ENCODE results near the gene ASMTL.
A peak's percentile ranks its signal among the peaks of the same experiment; 100 is the strongest.
"Not testable (repeated sequence)": the region's sequence is repeated elsewhere in the genome, so short reads cannot be mapped to it uniquely, and the experiment has no call there.

ASMTL gene

DNA sequence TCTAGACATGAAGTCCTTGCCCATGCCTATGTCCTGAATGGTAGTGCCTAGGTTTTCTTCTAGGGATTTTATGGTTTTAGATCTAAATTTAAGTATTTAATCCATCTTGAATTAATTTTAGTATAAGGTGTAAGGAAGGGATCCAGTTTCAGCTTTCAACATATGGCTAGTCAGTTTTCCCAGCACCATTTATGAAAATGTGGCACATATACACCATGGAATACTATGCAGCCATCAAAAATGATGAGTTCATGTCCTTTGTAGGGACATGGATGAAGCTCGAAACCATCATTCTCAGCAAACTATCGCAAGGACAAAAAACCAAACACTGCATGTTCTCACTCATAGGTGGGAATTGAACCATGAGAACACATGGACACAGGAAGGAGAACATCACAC is 29.8 kb upstream of the ASMTL start:
- DNase-seq (ENCODE audit: low read depth), result not testable (repeated sequence)

DNA sequence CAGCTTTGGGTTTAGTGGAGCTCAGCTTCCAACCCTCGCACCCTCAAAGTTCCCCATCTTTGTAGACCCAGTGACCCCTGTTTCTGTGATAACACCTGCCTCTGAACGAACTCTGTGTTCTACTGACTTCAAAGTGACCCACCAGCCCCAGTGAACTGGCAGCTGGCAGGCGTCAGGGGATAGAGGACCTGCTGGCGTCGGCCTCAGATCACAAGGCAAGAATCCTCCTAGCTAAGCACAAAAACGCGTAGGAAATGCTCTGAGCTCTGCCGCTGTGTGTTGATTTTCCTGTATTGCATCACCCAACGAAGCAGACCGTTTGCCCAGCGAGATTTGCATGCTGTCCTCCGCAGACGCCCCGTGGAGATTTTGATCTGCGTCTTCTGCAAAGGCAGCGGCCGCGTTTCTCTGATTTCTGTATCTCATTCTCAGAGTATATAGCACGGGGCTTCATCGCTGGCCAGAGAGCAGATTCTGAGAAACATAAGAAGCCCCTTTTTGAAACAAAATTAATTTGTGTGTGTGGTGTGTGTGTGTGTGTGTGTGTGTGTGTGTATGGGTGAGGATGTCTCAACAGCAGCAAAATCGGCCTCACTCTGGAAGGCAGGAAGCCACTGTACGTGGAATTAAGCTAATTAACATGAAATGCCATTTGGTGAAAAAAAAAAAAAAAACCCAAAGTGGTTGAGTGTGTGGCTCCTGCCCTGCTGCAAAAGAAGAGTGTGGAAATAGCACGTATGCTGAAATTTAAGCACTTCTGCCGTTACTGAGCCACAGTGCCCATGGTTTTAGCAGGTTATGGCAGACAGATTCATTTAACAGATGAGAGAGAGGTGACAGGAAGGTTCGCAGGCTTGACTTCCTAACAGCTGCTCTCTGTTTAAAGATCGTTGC is 29.2 kb upstream of the ASMTL start:
- DNase-seq (ENCODE audit: low read depth), result peak; percentile 46

DNA sequence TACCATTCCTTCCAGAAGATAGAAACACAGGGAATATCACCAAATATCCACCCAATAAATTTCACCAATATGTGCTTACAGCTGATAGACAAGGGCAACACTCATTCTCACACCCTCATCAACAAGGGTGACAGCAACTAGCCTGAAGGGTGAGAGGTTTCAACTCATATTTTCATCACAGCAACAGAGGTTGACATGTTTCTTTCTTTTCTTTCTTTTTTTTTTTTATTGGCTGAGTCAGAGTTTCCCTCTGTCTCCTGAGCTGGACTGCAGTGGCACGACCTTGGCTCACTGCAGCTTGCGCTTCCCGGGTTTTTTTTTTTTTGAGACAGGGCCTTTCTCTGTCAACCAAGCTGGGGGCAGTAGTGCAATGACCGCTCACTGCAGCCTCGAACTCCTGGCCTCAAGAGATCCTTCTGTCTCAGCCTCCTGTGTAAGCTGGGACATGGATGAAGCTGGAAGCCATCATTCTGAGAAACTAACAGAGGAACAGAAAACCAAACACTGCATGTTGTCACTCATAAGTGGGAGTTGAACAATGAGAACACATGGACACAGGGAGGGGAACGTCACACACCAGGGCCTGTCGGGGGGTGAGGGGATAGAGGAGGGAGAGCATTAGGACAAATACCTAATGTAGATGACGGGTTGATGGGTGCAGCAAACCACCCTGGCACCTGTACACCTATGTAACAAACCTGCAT is 27.5 kb upstream of the ASMTL start:
- no peak for DNase-seq (ENCODE audit: low read depth)

DNA sequence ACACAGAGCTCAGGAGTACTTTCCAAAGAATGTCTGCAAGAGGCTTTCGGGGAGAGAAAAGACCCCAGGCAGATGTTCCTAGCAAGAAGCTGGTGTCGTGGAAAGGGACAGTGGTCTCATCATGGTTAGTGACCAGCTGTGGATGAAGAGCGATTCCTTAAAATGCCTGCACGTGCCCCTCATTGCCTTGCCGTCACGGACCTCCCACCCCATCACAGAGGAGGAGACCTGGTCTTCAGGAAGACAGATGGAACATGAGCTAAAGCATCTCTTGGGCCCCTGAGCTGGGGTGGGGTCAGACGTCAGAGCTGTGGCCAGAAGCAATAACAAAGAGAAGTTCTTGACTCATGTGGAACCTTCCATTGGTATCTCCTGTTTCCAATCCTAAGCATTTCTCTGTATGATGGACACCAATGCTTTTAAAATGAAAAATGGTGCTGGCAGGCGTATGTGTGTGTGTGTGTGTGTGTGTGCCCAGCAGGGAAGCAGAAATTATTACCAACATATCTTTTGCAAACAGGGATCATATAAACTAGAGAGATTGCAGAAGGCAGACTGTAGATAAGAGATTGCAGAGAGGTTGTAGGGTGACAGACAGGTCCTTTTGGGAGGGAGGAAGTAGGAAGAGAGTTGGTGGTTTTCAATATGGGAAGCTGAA is 25.2 kb upstream of the ASMTL start:
- DNase-seq (ENCODE audit: low read depth), result no peak

DNA sequence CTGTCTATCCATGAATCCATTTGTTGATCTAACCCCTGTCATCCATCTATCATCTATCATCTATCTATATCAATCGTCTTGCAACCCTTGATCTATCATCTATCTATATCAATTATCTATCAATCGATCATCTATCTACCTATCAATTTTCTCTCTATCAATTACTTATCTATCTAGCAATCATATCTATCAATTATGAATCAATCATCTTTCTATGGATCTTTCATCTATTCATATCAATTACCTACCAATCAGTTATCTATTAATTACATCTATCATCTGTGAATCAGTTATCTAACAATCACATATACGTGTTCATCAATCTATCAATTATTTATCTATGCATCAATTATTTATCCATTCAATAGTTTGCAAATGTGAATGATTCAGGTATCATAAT is 24.5 kb upstream of the ASMTL start:
- DNase-seq (ENCODE audit: low read depth), result no peak

DNA sequence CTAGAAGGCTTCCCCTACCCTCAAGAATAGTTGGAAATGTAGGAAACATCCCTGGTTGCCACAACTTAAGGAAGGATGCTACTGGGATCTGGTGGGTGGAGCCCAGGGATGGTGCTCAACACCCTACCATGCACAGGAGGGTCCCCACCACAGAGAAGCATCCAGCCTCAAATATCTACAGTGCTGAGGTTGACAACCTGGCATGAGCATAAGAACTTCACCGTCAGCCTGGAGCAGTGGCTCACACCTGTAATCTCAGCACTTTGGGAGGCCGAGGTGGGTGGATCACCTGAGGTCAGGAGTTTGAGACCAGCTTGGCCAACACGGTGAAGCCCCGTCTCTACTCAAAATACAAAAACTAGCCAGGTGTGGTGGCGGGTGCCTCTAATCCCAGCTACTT is 24.0 kb upstream of the ASMTL start:
- DNase-seq (ENCODE audit: low read depth), result no peak

DNA sequence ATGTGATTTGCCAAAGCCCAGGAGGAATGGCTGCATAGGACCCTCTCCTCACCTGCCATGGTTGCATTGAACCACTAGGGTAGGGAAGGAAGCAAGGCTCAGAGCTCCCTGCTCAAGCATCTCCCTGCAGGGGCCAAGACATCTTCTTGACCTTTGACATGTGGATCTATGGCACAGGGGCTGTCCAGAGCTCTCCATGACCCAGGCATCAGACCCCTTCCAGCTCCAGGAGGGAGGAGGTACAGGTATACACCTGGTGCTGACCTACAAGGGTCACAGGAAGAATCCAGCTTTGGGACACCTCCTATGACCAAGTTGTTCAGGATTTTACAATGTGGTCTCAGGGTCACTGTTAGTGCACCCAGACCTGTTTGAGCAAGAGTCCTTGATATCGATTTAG is 23.2 kb upstream of the ASMTL start:
- no peak for DNase-seq (ENCODE audit: low read depth)

DNA sequence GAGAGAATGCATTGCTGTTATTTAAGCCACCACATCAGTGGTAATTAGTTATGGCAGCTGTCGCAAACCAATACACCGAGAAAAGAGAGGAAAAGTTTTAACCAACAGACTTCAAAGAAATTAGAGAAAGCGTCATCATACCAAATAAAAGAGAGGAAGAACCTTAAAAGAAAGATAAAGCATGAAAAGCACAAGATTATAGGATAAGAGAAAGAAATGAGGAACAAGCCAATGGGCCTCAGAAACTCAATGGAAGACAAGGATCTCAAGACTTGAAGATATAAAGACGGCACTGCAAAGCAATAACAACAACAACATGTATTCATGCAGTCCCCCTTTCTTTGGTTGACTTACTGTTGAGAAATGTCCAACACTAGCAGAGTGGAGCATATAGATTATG is 22.8 kb upstream of the ASMTL start:
- no peak for DNase-seq (ENCODE audit: low read depth)

DNA sequence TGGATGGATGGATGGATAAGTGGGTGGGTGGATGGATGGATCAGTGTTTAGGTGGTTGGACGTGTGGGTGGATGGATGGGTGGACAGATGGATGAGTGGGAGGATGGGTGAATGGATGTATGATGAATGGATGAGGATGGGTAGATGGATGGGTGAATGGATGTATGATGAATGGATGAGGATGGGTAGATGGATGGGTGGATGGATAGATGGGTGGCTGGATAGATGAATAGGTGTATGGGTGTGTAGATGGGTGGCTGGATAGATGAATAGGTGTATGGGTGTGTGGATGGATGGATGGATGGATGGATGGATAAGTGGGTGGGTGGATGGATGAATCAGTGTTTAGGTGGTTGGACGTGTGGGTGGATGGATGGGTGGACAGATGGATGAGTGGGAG is 21.9 kb upstream of the ASMTL start:
- not testable (repeated sequence) for DNase-seq (ENCODE audit: low read depth)

DNA sequence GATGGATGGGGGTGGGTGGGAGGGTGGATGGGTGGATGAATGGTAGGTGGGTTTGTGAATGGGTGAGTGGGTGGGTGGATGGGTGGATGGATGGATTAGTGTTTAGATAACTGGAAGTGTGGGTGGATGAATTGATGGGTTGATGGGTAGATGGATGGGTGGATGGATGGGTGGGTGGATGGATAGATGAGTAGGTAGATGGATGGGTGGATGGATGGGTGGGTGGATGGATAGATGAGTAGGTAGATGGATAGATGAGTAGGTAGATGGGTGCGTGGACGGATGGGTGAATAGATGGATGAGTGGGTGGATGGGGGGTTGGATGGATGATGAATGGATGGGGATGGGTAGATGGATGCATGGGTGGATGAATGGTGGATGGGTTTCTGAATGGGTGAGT is 20.3 kb upstream of the ASMTL start:
- DNase-seq (ENCODE audit: low read depth), result no peak

DNA sequence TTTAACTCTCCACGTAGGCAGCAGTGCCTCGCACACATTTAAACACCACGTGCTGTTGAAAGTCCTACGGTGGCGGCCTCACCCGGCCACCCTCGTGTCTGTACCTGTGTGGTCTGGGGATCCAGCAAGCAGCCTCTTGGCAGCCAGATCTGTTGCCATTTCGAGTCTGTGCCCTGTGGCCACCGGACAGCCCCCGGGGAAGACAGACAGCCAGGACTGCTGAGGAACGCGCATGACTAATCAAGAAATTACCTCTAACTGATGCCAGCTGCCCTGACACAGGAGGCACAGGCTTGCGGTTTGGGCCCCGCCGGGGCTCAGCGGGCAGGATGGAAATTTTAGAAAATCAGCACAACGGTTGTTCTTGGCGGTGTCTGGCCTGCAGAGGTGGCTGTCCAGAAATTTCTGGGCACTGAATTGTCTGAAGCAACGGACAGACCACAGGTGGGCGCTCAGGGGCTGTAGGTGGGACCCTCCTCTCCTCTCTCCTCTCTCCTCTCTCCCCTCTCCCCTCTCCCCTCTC is 15.6 kb upstream of the ASMTL start:
- peak; percentile 62 for DNase-seq (ENCODE audit: low read depth)

DNA sequence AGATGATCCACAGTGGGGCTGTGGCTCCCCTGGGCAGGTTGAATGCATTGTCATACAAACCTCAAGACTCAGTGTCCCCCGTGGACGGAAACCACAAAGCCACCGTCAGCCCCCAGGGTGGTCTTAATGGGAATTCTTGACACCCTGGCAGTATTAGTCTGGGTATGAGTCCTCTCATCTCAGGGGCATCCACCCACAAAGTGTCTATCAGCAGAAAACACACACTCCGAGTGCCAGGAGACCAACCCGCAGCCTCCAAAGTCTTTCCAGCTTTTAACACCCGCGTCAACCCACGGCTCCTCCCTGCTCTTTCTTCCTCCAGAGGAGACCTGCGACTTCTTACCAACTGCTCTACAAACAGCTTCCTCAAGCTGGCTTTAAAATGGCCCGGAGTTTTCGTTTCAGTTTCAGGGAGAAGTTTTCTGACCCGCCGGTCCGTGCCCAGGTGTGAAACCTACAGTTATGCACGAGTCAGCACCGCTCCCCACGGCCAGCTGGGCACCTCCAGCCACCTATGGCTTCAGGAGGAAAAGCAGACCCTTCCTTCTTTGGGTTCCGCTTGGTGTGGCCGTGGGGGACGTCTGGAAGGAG is 14.4 kb upstream of the ASMTL start:
- no peak for DNase-seq (ENCODE audit: low read depth)

DNA sequence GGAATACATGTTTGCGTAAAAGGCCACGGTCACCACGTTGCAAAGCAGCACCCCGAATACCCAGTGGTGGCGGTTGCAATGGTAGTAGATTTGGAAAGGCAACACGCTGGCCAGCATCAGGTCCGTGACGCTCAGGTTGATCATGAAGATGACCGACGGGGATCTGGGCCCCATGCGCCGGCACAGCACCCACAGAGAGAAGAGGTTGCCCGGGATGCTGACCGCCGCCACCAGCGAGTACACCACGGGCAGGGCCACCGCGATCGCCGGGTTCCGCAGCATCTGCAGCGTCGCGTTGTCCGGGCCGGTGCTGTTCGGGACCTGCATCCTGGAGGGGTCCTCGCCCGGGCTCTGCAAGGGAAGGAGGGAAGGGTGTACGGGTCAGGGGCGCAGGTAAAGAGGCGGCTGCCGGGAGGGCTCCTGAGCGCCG is 13.5 kb upstream of the ASMTL start:
- no peak for DNase-seq (ENCODE audit: low read depth)

DNA sequence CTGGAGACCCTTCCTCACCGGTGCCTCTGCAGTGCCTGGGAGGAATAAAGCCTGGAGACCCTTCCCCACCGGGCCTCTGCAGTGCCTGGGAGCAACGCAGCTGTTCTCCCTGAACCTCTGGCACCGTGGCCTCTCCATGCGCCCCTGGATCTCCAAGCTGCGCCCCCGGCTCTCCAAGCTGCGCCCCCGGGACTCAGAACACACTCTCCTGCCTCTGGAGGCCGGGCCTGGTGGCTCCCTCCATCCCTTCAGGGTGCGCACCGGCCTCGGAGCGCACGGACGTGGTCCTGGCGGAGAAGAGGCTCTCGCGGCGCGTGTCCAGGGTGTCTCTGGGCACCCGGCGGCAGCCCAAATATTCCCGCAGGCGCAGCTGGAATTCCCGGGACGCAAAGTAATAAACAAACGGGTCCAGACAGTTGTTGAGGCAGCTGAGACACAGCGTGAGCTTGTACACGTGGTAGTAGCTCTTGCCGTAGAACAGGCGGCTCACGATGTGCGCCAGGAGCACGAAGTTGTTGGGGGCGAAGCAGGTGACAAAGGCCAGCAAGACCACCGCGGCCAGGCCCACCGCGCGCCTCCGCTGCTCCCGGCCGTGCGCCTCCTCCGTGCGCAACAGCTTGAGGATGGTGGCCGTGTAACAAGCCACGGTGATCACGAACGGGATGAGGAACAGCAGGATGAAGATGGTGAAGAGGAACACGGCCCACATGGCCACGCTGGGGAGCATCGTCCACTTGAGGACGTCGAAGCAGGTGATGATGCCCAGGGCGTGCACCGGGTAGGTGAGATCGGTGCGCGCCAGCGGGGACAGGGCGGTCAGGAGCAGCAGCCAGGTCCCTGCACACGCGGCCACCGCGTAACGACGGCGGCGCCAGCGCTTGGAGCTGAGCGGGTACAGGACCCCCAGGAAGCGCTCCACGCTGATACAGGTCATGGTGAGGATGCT is 12.8 kb upstream of the ASMTL start:
- DNase-seq (ENCODE audit: low read depth), result no peak

DNA sequence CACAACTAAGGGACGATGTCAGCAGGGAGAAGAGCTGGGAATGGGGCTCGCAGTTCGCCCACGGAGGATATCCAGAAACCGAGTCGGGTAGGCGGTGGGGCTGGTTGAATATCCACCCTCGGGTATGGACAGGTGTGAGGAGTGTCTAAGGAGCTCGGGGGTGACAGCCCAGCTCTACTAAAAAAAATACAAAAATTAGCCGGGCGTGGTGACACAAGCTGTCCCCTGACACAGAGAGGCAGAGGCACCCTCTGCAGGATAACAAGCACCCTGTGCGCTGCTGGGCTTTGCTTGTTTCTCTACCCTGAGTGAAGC is 12.2 kb upstream of the ASMTL start:
- no peak for DNase-seq (ENCODE audit: low read depth)

DNA sequence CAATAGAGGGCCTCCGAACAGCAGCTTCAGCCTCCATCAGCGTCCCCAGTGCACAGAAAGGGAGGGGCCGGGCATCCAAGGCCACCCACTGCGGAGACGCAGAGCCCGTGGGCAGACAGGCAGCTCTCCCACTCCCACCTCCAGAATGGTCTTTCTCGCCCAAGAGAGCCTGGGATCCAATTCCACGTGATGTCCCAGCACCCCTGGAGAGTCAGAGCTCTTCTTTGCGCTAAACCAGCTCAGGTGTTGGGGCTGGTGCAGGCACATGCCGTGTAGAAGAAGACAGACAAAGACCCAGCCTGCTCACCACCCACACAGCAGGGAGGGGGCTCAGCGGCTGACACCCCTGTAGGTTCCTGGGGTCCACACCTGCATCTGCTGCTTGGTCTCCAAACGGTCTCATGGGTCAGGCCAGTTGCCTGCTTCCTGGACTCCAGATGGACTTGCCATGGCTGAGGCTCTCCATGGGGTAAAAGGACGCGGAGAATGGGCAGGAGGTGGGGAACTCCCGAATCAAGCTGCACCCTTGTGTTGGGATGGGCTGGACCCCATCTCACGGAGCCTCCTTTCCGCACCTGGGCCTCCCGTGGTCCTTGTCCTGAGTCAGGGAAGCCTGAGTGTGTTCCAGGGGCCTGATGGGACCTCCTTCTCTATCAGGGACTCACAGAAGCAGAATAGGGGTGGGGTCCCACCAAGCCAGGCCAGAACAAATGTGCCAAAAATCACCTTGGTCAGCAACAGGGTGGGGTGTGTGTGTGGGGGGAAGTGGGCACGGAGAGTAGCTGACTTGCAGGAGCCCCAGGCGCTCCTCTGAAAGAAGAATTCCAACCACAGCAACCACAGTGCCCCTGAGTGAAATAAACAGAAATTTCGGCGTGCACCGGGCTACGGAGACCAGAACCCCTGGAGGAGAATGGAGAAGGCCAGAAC is 11.6 kb upstream of the ASMTL start:
- DNase-seq (ENCODE audit: low read depth), result no peak

DNA sequence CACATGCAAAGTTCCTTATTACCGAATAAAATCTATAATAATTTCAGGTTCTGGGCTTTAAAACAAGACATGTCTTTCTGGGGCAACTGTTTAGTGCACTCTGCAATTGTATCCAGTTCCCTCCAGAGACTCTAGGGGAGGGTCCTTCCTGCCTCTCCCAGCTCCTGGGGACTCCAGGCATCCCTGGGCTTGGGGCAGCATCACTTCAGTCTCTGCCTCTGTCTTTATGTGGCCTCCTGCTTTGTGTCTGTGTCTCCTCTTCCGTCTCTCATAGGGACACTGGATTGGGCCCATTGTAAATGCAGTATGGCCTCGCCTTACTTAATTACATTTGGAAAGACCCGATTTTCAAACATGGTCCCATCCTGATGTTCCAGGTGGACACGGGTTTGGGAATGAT is 10.9 kb upstream of the ASMTL start:
- no peak for DNase-seq (ENCODE audit: low read depth)

DNA sequence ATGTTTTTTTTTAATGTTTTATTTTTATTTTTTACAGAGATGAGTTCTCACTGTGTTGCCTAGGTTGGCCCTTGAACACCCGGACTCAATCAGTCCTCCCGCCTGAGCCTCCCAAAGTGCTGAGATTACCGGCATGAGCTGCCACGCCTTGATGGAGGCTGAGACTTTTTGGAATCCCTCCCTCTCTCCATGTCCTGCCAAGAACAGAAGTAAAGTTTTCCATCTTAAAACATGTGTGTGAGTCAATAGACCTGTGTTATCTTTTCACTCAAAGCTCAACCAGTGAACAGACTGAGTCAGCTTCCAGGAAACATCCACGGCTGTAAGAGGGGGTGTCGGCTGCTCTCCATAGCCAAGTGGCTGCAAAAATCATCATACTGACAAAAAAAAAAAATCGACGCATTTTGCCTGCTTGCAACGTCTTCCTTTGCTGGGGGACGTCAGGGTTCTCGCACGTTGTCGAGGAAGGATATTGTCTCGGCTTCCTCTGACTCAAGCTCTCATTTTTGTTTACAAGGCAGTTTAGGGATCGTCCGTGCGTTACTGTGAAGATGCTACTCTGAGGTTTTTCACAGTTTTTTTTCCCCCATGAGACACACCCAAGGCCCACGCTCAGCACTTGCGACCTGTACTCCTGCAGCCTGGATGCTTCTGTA is 10.0 kb upstream of the ASMTL start:
- peak; percentile 48 for DNase-seq (ENCODE audit: low read depth)

DNA sequence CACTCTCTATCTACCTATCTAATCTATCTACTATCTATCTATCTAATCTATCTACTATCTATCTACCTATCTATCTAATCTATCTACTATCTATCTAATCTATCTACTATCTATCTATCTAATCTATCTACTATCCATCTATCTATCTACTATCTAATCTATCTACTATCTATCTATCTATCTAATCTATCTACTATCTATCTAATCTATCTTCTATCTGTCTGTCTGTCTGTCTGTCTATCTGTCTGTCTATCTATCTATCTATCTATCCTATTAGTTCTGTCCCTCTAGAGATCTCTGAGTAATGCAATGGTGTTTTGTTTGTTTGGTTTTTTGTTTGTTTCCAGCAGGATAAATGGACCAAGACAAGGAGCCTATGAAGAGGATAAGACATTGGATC is 9.4 kb upstream of the ASMTL start:
- no peak for DNase-seq (ENCODE audit: low read depth)

DNA sequence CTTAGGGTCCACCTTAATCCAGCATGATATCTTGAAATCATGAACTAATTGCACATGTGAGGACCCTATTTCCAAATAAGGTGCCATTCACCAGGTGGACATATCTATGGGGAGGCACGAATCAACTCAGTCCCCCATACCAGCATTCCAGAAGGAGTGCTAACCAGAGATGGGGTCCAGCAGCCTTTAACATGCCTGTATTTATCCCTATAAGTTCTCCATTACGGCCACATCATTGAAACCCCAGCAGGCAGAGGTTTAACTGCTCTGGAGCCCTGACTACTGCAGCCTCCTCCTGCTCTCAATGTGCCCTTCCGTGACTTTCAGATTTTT is 3.2 kb upstream of the ASMTL start:
- no peak for DNase-seq (ENCODE audit: low read depth)

Data from activated T-cell treated with anti-CD3 and anti-CD28 coated beads for 1 hour (primary cell).